OCI-M2 (cell line): ENCODE measurements around the gene REEP3.
"Not testable (repeated sequence)": the region's sequence is repeated elsewhere in the genome, so short reads cannot be mapped to it uniquely, and the experiment has no call there.

ENCODE experiments used
- DNase-seq: peaks from one replicate; lab custom pipeline; 2025; ENCODE audit not compliant: unreplicated experiment; lab: John Stamatoyannopoulos, UW

The REEP3 gene, protein sequence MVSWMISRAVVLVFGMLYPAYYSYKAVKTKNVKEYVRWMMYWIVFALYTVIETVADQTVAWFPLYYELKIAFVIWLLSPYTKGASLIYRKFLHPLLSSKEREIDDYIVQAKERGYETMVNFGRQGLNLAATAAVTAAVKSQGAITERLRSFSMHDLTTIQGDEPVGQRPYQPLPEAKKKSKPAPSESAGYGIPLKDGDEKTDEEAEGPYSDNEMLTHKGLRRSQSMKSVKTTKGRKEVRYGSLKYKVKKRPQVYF

DNA sequence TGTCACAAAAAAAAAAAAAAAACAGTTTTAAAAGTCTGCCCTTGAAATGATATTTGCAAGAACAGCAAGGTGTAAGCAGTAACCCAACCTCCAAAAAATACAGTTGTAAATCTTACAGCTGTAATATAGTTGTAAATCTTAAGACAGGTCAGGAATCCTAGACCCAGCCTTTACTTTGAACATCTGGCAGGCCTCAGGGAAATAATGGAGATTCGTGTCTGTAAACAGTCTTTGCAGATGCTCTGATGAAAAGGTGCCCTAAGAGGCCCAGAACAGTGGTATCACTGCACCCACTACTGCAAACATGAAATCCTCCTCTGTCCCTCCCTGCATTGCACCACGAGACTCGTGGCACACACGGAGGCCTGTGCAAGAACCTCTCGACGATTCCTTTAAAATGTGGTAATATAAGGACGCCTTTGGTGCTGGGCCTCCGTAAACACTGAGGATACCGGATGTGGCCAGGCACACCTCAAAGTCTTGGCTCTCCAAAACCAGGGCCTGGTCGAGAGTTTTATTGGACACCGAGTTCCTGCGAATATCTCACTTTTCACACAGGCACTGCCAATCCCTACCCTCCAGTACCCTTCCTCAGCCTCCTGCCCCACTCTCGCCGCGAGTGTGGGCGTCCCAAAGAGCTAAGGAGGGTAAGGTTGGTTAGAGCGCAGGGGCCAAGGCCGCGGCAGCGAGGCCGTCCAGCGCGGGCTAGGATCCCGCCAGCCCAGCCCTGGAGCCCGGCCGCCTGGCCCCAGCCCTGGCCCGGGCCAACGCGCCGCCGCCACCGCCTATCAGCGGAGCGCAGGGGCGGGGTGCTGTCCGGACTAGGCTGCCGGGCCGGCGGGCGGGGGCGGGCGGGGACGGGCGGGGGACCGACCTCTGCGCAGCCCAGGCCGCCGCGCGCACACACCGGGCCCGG lies at the start of gene REEP3:
Gene REEP3, plus strand, starts transcription at position 902 of the 916 bp plus-strand sequence. CDS start 145 bp downstream, outside the sequence.
- no peak for DNase-seq

DNA sequence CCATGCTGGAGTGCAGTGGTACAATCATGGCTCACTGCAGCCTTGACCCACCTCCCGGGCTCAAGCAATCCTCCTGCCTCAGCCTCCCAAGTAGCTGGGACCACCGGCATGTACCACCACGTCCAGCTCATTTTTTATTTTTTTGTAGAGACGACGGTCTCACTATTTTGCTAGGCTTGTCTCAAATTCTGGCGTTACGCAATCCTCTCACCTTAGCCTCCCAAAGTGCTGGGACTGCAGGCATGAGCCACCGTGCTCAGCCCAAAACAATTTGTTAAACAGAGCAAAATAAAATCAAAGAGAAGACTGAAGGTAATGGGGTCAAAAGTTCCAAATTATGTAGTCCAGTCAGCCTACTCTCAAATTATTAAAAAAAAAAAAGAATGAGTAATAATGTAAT lies 46.7 kb upstream of the REEP3 start:
- DNase-seq = no peak

DNA sequence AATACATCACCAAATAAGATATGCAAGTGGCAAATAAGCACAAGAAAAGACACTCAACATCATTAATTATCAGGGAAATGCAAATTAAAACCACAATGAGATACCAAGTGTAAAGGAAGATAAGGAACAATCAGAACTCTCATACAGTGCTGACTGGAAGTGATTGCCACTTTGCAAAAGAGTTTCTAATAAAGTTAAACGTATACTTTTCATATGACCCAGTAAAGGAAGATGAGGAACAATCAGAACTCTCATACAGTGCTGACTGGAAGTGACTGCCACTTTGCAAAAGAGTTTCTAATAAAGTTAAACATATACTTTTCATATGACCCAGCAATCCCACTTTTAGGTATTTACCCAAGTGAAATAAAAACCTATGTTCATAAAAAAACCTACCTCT lies 43.3 kb upstream of the REEP3 start:
- DNase-seq = no peak

DNA sequence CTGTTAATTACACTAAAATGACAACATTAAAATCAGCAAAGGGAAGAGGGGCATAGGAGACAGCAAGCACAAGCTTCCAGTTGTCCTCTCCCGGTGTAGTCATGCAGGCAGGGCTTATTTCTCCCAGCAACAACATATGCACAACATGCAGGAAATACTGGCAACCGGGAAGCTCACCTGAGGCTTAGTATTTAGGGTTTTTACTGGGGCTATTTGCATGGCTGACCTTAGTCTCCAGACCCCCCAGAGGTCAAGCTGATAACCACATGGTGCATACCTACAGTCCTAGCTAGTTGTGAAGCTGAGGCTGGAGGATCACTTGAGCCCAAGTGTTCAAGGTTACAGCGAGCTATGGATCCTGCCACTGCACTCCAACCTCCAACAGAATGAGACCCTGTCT lies 42.6 kb upstream of the REEP3 start:
- DNase-seq = no peak

DNA sequence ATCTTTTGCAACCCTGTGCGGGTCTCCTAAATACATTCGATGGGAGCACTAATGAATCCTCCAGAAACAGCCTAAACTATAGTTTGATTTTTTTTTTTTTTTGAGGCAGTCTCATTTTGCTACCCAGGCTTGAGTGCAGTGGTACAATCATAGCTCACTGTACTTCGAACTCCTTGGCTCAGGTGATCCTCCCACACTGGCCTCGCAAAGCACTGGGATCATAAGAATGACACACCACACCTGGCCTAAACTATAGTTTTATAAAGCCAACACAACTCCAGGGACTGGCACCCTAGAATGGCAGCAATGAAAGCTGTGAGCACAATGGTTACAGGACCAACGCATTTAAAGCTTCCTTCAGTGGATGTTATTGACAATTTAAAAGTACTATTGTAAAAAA lies 41.0 kb upstream of the REEP3 start:
- DNase-seq = no peak

DNA sequence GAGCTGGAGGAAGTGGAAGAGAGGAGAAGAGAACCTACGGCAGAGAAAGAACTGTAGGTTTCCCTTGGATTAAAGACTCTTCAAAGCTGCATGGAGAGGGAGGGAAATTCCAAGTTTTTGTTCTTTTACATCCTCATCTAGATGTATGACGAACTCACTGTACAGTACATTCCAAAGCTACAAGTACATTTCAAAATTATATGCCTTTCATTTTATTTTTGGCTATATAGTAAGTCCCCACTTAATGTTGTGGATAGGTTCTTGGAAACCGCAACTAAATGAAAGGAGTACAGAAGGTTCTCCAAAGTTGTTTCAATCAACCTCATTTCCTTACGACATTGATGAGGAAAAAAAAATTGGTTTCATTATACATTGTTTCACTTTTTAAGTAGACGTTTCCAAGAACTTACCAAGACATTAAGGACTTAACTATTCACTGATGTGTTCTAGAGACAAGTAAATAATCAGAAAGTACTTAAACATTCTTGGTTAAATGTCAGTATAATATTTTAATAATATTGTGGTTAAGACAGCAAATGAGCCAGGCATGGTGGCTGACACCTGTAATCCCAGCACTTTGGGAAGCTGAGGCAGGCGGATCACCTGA lies 39.3 kb upstream of the REEP3 start:
- DNase-seq = no peak

DNA sequence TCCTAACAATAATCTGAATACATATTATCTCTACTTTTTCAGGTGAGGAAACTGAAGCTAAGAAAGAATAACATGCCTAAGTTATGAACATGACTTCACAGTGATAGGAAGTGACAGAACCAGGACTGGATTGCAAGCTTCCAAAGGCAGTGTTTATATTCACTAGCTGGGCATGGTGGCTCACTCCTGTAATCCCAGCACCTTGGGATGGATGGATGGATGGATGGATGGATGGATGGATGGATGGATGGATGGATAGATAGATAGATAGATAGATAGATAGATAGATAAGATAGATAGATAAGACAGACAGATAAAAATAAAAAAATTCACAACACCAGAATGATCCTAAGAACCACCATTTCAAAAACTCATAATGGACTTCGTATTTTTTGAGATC lies 37.2 kb upstream of the REEP3 start:
- DNase-seq = no peak

DNA sequence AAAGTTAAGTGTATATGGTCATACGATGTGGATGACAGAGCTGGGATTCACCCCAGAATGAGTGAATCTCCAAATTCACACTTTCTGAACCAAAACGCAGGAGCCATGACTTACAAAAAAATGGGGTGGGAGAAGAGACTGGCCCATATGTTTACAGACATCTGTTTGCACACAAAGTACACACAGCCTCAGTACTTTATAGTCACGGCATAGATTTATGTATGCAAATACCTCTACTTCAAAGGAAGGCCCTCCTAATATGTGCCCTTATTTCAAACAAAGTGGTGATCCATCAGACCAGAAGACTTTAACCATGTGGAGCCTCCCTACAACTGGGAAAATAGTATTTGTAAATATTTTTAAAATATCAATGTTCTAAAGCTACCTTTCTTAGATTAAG lies 33.2 kb upstream of the REEP3 start:
- no peak for DNase-seq

DNA sequence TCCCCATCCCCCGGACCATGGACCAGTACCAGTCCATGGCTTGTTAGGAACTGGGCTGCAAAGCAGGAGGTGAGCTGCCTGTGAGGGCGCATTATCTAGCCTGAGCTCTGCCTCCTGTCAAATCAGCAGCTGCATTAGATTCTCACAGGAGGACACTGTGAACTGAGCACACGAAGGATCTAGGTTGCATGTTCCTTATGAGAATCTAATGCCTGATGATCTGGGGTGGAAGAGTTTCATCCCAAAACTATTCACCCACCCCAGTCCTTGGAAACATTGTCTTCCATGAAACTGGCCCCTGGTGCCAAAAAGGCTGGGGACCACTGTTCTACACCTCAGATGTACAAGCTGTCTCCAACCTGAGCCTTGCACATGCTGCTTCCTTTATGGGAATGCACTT lies 31.4 kb upstream of the REEP3 start:
- no peak for DNase-seq

DNA sequence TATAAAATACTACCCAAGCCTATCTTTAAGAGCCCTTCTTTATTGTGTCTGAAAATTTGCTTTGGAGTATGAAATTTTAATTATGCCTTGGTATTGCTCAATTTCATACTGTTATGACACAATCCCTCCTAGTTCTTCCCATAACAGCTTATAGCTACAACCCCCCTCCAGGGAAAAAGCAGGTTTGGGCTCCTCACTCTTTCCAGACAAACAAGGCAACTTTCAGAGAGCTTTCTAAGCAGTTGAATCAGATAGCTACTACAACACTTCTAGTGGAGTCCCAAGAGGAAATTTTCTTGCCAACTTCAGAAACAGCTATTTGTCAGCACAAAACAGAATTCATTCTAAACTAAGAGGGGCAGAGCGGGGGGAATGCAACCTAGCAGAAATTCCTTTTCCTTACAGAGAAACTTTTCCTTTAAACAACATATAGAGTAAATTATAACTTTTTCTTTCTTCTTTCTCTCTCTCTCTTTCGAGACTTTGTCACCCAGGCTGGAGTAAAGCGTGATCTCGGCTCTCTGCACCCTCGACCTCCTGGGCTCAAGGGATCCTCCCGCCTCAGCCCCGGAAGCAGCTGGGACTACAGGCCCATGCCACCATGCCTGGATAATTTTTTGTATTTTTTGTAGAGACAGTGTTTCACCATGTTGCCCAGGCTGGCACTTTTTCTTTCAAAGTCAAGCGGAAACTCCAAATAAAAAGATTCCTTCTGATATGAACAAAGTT lies 29.4 kb upstream of the REEP3 start:
- no peak for DNase-seq

DNA sequence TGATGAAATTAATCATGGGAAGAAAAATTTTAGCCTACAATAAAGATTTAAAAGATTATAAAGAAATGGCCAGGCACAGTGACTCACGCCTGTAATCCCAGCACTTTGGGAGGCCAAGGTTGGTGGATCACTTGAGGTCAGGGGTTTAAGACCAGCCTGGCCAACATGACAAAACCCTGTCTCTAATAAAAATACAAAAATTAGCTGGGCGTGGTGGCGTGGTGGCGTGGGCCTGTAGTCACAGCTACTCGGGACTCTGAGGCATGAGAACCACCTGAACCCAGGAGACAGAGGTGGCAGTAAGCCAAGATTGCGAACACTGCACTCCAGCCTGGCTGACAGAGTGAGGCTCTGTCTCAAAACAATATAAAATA lies 28.9 kb upstream of the REEP3 start:
- not testable (repeated sequence) for DNase-seq

DNA sequence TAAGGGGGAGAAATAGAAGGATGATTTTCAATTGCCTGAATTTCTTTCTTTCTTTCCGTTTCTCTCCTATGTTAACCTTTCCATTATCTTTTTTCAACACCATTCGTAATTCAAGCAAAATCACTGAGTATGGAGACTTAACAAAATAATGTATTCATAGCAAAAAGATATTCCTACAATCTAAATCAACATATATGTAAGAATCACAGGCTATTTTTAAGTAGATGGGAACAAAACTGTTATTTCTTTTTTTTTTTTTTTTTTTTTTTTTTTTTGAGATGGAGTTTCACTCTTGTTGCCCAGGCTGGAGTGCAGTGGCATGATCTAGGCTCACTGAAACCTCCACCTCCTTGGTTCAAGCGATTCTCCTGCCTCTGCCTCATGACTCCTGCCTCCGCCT lies 28.2 kb upstream of the REEP3 start:
- no peak for DNase-seq

DNA sequence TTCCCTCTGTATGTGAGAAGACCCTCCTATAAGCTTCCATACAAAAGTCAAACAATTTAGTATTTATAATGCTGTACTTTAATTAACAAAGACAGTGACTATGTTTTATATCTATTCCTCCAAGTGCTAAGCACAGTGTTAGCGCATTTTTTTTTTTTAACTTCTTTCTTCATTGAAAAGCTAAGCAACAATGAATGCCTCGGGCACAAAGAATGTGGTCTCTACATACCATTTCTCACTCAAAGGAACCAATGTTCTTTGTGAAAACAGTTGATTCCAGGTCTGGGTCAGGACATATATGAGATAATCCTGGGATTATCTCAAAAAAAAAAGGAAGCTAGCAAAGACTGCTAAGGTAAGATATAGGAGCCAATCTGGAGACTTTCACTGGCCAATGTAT lies 26.2 kb upstream of the REEP3 start:
- DNase-seq = no peak

DNA sequence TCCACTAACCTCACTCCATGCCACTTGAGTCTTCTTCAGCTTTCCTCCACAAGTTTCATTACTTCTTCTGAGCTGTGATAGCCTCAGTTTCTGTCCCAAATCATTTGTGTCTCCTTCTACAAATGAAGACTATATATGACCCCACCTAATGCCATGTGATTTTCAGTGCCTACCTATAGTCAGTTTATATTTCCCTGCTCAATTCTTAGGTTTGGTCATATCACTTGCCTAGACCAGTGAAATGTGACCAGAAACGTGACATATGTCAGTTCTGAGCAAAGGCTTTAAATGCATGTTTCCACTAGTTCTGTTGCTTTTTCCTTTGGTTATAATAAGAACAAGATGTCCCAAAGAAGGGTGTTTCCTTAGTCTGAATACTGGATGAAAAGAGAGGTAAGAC lies 24.6 kb upstream of the REEP3 start:
- no peak for DNase-seq

DNA sequence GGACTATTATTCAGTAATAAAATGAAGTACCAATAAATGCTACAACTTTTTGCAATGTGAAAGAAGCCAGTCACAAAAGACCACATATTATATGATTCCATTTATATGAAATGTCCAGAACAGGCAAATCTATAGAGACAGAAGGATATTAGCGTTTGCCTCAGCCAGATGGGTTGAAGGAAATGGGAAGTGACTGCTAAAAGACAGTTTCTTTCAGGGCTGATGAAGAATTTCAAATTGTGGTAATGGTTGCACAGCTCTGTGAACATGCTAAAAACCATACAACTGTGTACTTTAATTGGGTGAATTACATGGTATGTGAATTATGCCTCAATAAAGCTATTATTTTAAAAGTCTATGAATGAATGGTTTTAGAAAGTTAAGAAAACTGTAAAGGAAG lies 23.9 kb upstream of the REEP3 start:
- no peak for DNase-seq

DNA sequence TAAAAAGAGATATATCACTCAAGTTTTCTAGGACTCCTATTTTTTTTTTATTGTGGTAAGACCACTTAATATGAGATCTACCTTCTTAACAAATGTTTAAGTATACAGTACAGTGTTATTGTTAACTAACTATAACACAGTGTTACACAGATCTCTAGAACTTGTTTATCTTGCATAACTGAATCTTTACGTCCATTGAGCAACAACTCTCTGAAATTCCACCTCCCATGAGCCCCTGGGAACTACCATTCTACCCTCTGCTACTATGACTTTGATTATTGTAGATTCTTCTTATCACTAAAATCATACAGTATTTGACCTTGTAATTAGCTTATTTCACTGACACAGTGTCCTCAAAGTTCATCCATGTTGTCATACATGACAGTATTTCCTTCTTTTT lies 22.5 kb upstream of the REEP3 start:
- no peak for DNase-seq

DNA sequence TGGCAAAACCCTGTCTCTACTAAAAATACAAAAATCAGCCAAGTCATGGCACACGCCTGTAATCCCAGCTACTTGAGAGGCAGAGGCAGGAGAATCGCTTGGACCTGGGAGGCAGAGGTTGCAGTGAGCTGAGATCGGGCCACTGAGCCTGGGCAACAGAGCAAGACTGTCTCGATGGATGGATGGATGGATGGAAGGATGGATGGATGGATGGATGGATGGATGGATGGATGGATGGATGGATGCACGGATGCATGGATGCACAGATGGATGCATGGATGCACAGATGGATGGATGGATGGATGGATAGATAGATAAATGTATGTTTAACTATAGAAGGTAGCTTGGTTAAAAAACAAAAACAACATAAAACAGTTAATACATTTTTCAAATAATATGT lies 20.6 kb upstream of the REEP3 start:
- DNase-seq = not testable (repeated sequence)

DNA sequence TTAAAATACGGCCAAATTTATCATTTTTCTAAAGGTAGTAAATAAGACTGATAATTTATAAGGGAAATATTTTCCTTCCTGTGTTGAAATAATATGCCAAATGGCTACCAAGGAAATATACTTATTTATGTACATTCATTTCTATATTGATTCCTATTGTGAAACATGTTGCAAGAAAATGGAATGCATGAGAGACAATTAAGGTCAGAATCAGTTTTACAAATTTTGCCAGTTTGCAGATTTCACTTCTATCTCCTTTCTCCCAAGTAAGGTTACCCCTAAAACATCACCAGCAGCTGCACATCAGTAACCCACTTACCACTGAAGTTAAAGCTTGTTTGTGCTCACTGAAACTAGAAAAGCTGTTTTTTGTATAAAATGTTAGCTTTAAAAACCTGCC lies 19.2 kb upstream of the REEP3 start:
- DNase-seq = no peak

DNA sequence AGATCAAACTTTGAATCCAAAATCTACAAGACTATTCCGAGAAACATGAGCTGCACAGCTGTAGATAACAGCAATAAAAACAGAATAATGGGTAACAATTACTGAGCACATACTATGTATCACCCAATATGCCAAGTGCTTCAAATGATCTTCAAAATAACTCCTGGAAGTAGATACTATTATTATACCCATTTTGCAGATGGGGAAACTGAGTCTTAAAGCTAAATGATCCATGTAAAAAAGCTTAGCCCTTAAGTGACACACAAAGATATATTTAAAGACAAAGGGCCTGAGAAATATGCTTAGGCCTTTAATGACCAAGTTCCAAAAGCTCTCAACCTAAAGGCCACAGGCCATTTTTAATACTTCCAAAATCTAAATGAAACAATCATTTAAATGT lies 18.4 kb upstream of the REEP3 start:
- DNase-seq = no peak

DNA sequence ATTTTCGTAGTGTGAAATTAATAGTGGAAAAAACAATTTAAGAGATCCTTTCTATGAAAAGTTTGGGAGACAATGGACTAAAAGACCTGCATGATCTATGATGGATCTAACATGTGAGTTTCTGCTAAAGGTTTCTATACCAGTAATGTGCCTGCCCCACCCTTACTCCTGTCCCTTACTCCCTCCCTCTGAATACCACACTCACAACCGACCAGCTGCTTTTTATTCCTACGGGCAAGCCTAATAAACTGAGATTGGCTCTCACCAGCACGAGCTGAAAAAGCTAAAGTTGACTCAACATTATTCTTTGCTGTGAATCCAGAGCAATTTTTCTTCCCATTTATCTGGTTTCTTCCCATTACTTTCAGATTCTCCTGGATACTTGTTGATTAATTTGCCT lies 17.8 kb upstream of the REEP3 start:
- DNase-seq = no peak

DNA sequence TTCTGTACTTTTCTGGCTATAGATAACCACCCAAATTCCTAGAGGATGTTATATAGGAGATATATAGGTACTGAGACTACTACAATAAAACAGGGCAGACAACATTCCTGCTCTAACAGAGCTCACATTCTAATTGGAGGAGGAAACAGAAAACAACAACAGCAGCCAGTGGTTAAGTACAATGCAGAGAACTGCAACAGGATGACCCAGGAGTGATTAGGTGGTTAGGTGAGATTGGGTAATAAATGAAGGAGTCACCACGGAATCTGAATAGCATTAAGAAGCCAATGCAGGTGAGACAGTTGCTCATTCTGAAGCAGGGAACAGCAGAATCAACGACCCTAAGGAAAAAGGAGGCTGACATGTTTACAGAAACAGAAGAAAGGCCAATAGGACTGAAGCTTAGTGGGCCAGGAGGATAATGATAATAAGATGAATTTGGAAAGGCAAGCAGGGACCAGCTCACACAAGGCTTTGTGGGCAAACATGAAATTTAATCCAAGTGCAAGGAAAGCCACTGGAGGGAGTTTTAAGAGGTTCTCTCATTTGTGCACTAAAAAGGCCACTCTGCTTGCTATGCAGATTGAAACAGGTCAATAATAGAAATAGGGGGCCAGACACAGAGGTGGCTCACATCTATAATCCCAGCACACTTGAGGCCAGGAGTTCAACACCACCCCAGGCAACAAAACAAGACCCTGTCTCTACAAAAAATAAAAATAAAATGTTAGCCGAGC lies 16.9 kb upstream of the REEP3 start:
- DNase-seq = no peak
